ENCODE measurements around the gene PTDSS2. TPM values are rescaled to one million over a fixed set of nuclear protein-coding genes. Genes with fewer than 3 reads are reported as not detected.

Gene PTDSS2
- polyA plus RNA-seq, 1 donor, result 41.6 TPM

DNA sequence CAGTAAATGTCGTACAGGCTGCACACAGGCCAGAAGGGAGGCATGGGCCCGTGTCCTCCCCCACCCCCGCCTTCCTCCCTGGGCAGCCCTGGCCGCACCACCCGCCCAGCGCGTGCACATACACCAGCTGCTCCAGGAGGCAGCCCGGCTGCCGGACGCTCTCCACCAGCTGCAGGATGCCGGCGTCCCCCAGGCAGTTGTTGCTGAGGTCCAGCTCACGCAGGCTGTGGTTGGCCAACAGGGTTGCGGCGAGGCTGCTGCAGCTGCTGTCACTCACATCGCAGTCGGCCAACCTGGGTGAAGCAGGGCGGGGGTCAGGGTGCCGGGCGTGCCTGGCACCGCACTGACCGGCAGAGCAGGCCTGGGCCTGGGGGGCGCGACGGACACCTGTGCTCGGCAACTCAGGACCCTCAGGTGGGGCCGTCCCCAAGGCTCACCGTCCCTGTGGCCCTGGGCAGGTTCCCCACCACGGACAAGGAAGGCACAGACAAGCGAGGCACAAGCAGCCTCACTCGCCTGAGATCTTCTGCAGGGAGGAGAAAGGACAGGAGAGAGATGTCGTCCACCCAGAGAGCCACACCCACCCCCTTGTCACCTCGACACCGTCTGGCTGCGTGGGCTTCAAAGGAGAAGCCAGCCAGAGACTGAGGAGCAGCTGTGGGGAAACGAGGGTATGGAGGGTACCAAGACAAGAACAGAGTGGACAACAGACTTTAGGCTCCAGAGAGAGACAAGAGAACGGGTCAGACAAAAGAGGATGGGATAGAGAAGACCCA is 44.9 kb downstream of the PTDSS2 start:
- DNase-seq, result no peak

DNA sequence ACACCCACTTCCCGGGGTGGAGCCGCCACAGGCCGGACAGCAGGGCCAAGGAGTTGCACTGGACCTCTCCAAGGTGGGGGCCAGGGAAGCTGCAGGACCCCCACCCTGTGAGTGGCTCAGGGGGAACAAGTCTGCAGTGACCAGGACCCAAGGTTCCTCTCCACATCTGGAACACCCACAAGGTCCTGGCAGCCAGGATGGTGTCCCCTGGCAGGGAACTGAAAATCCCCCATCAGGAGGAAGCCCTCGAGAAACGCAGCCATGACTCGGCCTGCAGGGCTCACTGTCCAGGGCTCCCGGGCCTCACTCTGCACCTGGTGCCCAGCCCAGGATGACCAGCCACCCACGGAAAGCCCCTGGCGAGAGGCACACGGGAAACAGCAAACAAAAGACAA is 45.5 kb downstream of the PTDSS2 start:
- DNase-seq, result no peak

DNA sequence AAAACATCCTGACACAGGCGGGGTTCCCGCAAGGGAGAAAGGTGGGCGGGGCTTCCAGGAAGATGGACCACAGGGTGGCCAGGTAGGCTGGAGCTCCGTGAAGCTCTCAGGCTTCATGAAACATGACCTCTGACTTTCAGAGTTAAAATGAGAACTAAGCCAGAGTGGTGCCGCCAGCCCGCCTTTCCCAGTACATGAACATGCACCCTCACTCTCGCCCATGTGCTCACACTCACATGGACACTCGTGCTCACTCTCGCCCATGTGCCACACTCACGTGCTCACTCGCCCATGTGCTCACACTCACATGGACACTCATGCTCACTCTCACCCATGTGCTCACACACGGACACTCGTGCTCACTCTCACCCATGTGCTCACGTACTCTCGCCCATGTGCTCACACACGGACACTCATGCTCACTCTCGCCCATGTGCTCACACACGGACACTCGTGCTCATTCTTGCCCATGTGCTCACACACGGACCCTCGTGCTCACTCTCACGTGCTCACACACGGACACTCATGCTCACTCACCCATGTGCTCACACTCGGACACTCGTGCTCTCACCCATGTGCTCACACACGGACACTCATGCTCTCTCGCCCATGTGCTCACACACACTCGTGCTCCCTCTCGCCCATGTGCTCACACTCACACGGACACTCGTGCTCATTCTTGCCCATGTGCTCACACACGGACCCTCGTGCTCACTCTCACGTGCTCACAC is 46.9 kb downstream of the PTDSS2 start:
- no peak for DNase-seq

DNA sequence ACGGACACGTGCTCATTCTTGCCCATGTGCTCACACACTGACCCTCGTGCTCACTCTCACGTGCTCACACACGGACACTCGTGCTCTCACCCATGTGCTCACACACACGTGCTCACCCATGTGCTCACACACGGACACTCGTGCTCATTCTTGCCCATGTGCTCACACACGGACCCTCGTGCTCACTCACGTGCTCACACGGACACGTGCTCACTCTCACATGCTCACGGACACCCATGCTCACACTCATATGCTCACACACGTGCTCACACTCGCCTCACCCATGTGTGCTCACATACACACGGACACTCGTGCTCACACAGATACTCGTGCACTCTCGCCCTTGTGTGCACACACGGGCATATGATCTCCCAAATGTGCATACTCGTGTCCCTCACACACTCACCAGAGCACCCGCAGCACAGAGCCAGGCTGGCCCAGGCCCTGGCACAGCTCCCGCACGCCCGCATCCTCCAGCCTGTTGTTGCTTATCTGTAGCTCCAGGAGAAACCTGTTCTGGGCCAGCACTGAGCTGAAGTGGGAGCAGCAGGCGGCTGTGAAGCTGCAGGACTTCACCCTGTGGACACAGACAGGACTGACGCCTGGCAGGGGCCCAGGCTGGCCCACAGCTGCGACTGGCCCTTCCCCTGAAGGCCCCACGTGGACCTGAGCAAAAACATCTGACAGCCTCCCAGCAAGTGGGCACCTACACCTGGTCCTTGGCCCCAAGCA is 47.7 kb downstream of the PTDSS2 start:
- DNase-seq, result no peak

DNA sequence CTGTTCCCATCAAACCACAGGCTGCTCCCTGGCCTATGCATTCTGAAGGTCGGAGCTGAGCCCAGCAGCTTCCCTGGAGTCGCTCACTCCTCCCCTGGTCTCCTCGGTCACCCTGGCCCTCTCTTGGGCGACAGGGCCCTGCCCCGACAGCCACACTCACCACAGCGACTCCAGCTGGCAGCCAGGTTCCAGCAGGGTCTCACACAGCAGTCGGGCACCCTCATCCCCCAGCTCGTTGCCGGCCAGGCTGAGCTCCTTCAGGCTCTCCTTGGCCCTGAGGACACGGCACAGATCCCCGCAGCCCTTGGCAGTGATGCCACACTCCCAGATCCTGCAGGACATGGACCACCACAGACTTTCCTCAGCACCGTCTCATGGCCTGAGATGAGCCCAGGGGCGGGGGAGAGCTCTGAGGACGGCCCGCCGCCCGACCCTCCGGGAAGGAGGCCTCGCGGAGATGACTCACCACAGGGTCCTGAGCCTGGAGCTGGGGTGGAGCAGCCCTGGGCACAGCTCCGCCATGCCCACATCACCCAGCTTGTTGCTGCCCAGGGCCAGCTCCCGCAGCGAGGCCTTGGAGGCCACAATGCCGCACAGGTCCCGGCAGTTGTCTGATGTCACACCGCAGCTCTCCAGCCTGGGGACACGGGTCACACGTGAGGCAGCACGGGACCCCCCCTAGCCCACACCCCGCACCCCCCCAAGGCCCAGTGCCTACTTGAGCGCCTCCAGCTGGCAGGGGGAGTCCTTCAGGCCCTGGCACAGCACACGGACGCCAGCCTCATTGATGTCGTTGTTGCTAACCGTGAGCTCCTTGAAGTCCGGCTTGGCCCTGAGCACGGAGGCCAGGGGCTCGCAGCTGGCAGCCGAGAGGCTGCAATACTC is 48.5 kb downstream of the PTDSS2 start:
- no peak for DNase-seq

DNA sequence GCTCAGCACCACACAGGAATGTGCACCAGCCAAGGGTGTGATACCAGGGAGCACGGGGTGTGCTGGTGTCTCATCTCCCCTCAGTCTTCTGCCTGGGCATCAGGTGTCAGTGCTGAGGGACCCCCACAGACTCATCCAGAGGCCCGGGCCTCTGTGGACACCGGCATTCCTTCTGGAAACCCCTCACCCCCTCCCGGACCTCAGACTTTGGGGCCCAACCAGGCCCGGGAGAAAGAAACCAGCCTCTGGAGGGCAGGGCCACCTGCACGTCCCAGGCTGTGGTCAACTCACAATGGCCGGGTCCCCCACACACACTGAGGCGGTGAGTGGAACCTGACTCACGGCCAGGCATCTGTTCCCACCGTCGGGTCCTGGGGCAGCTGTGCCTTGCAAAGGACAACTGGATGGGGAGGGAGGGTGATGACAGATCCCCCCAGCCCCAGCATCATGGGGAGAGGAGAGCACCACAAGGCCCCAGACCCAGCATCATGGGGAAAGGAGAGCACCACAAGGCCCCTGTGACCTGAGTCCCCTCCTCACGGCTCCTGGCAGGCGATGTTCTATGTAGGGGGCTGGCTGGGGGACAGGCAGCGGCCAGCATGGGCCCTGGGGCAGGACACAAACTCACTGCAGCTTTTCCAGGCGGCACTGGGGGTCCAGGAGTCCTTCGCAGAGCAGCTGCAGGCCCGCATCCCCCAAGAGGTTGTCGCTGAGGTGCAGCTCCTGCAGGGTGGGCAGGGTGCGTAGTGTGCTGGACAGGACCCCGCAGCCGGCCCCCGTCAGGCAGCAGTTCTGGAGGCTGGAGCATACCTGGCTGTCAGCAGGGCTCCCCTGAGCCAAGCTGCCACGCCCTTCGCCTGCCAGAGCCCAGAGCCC is 49.4 kb downstream of the PTDSS2 start:
- no peak for DNase-seq

DNA sequence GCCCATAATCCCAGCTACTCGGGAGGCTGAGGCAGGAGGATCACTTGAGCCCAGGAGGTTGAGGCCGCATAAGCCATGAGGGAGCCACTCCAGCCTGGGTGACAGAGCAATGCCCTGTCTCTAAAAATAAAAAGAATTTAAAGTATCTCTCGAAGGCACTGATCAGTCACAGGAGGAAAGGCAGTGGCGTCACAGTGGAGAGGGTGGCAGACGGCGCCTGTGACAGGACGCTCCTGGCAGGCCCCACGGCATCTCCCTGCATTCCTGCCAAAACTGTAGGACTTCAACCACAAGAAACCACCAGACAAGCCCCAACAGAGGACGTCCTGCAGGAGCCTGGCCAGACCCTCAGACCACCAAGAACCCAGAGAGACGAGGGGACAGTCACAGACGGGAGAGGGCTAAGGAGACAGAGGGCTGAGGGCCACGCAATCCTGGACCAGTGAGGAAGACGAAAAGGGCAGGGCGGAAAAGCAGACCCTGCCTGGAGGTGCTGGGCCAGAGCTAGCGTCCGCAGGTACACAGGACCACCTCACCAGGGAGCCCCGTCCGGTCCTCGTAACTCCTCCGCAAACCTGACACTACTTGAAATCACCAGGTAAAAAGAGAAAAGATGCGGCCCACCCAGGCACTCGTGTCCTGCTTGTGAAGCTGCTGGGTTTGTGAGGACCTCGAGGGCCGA is 51.1 kb downstream of the PTDSS2 start:
- DNase-seq, result no peak

DNA sequence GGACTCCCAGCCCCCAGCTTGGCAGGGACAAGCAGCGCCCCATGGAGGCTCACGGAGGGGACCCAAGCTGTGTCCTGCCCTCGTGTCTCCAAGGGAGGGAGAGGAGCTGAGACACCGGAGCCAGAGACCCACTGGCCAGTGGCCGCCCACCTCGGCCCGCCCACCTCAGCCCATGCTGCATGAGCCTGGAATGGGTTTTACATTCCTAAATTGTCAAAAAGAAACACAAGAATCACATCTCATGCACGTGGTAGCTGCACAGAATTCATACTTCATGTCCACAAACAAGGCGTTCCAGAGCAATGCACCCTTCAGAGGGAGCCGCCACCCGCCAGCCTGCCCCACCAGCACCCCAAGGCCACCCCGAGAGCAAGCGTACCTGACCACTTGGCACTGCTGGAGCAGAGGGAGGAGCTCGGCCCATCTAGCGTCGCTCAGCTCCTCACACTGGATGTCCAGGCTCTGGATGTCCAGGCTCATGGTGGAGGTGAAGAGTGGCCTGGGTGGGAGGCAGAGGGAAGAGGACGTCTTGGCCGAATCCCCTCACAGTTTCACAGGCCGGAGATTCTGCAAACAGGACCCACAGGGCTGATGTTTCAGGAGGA is 51.7 kb downstream of the PTDSS2 start:
- DNase-seq, result no peak

DNA sequence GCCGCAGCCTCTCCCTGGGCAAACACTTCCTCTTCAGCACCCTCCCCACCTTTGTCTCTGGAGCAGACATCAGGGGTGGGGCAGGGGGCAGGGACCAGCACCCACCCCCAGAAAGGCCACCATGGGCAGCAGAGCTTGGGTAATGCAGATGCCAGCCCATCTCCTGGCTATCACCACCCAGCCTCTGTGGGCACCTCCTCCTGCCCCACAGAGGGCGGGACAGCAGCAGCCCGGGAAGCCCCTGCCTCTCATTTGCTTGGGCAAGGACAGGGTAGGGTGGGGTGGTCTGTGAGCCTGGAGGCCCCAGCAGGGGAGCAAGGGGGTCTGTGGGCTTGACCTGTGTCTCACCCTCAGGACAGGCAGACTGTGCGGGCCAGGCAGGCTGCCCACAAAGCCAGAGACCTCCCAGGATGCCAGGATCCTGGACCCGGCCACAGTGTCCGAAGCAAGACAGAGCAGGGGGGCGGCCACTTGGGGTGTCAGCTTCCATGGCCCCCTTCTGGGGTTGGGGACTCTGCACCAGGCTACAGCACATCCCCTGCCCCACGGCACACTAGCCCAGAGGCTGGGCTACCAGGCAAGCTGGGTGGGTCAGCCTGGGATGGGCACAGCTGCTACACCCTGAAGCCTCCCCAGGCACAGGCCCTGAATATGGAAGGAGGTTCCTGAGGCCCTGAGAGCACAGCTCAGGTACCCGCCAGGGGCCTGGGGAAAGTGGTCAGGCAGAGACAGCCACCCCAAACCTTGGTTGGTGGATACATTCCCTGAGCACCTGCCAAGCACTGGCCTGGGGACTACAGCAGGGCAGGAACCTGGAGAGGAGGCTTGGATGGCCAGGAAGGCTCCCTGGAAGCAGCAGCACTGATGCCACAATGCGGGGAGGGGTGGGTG is 52.5 kb downstream of the PTDSS2 start:
- DNase-seq, result no peak

DNA sequence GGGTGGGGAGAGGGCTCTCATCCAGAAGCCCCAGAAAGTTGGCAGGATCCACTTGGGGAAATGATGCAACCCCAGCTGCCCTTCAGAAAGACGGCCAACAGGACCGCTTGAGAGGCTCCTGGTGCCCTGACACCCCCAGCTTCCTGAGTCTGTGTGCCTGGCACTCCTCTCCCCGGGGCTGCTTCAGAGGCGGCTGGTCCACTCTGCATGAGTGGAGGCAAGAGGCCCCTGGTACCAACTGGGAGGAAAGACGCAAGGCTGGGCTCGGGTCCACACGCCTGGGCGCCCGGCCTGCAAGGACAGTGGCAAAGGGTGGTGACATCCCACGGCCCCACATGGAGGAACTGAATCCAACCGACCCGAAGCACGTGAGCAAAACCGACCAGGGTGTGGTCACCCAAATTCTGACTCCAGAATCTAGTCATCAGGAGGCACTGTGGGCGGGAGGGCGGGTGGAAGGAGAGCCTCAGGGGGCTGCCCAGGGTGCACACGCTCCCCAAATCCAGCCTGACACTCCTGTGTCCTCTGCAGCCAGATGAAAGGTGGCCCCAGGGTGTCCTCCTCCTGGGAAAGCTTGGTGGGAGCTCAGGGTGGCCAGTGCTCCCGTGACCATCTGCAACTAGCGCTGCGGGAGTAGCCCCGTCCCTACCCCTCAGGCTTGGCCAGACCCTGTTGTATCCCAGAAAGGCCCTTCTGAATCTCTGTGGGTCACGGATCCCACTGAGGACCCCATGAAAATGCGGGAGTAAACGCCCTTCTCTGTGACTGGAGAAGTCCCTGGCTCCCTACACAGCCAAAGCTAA is 53.3 kb downstream of the PTDSS2 start:
- no peak for DNase-seq

DNA sequence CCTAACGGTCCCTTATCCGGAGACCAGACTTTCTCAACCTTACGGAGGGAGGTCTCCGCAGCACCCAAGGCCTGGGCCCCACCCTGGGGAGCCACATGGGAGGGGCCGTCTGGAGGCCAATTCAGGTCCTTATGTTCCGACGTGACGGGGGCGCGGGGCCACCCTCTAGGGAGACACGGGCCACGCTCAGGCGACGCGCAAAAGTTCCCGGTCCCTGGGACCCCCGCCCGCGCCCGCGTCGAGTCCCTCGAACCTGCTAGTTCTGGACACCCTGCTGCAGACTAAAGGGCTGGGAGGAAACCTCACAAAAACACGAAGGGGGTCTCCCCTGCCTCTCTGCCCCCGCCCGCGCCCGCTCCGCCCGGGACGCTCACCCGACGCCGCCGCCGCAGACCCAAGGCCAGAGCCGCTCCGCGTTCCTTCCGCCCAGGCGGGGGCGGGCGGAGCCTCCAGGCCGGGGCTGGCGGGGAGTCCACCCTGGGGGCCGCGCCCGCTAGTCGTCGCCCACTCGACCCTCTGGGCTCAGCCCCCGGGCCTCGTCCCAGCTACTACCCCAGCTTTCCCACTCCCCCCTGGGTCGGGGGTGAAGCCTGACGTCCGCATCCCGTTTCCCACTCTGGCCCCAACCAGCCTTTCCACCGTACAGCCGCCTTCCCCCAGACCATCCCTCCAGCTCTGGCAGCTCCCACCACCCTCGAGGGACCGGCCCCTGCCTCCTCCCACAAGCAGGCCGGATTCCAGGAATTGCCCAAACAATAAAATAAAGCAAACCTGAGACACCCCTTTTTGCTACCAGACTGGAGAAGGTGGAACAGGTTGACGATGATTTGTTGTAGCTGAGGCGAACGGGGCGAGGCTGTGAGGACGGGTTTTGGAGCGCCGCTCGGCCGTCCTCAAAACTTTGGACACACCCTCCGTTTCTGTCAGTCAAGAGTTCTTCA is 54.2 kb downstream of the PTDSS2 start:
- peak; percentile 72 for DNase-seq

DNA sequence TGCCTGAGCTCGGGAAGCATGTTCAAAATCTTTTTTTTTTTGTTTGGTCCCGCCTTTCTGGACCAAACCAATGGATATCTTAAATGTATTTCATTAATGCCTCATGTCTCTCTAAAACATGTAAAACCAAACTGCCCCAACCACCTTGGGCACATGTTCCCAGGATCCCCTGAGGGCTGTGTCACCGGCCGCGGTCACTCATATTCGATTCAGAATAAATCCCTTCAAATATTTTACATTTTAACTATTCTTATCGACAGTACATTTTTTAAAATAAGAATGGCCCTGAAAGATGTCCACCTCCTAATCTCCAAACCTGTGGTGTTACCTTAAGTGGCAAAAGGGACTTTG is 54.9 kb downstream of the PTDSS2 start:
- no peak for DNase-seq

DNA sequence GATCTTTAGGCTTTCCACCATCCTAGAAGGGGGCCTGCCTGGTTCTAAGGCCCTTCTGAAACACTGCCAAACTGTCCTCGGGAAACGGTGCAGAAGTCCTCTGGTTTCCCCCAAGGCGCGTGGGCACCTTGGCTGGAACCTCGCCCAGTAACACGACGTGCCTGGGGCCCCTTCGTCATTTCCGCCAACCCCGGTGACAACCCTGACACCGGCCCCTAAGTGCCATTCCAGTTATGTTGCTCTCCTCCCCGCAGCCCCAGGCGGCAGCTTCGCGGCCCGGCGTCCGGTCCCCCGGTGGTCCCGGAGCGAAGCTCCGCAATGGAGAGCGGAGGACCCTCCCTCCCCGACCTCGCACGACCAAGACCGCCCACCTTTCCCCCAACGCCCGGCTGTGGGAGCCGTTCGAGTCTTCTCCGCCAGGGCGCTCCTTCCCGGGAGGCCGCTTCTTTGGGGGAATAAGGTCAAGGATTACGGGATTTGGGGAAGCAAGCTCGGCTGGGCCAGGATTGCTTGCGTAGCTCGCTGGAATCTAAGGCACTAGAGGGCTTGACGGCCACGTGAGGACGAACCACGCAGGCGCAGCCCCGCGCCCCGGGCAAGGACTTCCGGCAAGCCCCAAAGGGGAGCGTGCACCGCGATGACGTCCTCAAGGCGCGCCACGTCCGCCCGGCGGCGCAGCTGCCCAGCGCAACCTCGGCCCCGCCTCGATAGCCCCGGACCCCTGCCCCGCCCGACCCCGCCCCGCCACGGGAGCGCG is 56.3 kb downstream of the PTDSS2 start:
- DNase-seq, result peak; percentile 98

DNA sequence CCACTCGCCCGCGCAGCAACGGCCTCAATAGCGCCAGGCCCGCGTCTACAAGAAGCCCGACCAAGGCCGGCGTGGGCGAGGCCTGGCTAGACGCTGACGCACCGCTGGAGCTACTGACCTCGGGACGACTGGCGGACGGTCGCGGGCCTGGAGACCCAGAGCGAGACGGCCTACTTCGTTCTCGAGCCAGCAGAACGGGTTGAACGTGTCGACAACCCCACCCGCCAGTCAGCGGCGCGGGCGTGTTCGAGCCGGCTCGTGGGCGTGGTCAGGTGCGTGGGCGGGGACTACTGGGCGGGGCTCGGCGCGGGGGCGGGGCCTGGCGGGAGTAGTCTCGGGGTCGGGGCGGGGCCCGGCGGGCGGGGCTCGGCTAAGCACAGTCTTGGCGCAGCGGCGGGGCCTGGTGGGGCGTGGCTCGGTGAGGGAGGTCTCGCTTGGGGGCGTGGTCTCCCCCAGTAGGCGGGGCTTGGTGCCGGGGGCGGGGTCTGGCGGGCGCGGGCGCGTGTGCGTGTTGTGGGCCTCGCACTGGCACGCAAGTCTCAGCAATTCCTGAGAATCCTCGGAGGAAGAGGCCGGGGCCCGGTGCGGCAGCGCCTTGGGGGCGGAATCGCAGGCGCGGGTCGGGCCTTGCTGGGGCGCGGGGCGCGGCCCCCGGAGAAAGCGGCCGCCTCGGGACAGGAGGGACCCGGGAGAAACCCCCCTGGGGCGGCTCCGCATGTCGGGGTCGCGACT is 57.1 kb downstream of the PTDSS2 start, which contains the start of gene RNH1:
TSS of gene RNH1 (minus strand) at position 248 of the 732 bp plus-strand sequence. CDS start 5,080 bp downstream, outside the sequence.
- peak; percentile 91 for DNase-seq

DNA sequence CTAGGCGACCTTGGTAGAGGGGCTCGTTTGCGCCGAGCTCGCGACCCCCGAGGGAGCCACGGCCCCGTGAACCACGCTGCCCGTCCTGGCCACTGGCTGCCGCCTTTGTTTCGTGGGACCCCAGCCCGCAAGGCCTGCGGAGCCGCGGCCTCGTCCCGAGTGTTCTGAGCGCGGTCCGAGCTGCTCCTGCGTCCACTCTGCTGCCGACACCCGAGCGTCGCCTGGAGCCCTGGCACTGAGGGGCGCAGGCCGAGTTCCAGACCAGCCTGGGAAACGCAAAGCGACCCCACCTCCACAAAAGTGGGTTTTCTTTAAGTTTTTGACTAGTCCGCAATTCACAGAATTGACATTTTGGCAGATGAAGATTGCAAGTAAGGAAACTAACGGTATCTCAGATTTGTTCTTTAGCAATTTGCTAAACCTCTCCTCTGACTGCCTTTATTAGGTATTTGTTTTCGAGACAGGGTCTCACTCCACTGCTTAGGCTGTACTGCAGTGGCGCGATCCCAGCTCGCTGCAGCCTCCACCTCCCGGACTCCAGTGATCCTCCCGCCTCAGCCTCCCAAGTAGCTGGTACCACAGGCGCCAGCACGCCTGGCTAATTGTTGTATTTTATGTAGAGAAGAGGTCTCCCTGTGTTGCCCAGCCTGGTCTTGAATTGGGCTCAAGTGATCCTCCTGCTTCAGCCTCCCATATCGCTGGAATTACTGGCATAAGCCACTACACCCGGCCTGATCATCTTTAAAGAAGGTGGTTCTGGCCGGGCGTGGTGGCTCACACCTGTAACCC is 57.8 kb downstream of the PTDSS2 start:
- DNase-seq, result no peak

Measured in hindlimb muscle (tissue), 1 donor.